SK-N-SH (cell line): Measurements from ENCODE around the gene LRRC59. TPM values are rescaled to one million over a fixed set of nuclear protein-coding genes. Genes with fewer than 3 reads are reported as not detected.

Experiments
- CTCF ChIA-PET: fragments of 300-600, 350-600 bp; formaldehyde crosslinking; extraction: SDS; loops from one replicate; lab custom pipeline; 2021; lab: Yijun Ruan, JAX
- POLR2A ChIA-PET: fragments of 350-600 bp; sonication (Branson Sonifier 250); formaldehyde crosslinking; extraction: SDS; loops from one replicate; lab custom pipeline; 2020; ENCODE audit warnings: antibody characterized with exemption, inconsistent platforms; lab: Yijun Ruan, JAX
- DNase-seq: peaks from one replicate; pipeline ENCODE4 v3.0.0; 2012
- H2AFZ ChIP-seq: fragments of 200-600 bp; sonication (generic); 2 replicates; pipeline ENCODE4 v1.8.1; 2016; ENCODE audit warnings: antibody characterized with exemption, mild to moderate bottlenecking, low read depth
- H3F3A ChIP-seq: fragments of 200-600 bp; sonication (generic); replicated peaks from 2 replicates; pipeline ENCODE3; 2016; ENCODE audit warnings: antibody characterized with exemption, mild to moderate bottlenecking; ENCODE audit not compliant: insufficient read depth
- H3K27ac ChIP-seq, 2 experiments: fragments of 200-500 bp in 1 of 2; fragments of 200-600 bp in 1 of 2; sonication (Bioruptor generic) in 1 of 2; sonication (generic), shearing (Covaris generic) in 1 of 2; 2 replicates each; pipeline versions ENCODE4 v1.5.1 to v1.6.1; 2014 to 2016; ENCODE audit warnings: low read depth in 2 of 2, inconsistent platforms in 1 of 2, low read length in 1 of 2, mild to moderate bottlenecking in 1 of 2, mixed read lengths in 1 of 2
- H3K27me3 ChIP-seq: fragments of 200-600 bp; sonication (generic), shearing (Covaris generic); 2 replicates; pipeline ENCODE4 v1.6.1; 2016; ENCODE audit warnings: mixed run types; ENCODE audit not compliant: insufficient read depth
- H3K36me3 ChIP-seq, 2 experiments: fragments of 200-500 bp in 1 of 2; fragments of 200-600 bp in 1 of 2; sonication (Bioruptor generic) in 1 of 2; sonication (generic) in 1 of 2; replicated peaks in 1 of 2; 2 replicates each; pipeline versions ENCODE3 to v1.5.1; 2014 to 2016; ENCODE audit warnings: low read length in 1 of 2, mild to moderate bottlenecking in 1 of 2; ENCODE audit not compliant: insufficient read depth in 2 of 2, control insufficient read depth in 1 of 2
- H3K4me1 ChIP-seq, 2 experiments: fragments of 200-500 bp in 1 of 2; fragments of 200-600 bp in 1 of 2; sonication (Bioruptor generic) in 1 of 2; sonication (generic), shearing (Covaris generic) in 1 of 2; 2 replicates each; pipeline versions ENCODE4 v1.5.1 to v1.6.1; 2014 to 2016; ENCODE audit warnings: low read depth in 1 of 2, low read length in 1 of 2, mixed run types in 1 of 2; ENCODE audit not compliant: insufficient read depth in 2 of 2, control insufficient read depth in 1 of 2
- H3K4me2 ChIP-seq: fragments of 200-600 bp; sonication (generic), shearing (Covaris generic); 2 replicates; pipeline ENCODE4 v1.6.1; 2017; ENCODE audit warnings: mixed run types
- H3K4me3 ChIP-seq, 2 experiments: fragments of 200-500 bp in 1 of 2; fragments of 200-600 bp in 1 of 2; sonication (Bioruptor generic) in 1 of 2; sonication (generic), shearing (Covaris generic) in 1 of 2; 2 replicates each; pipeline versions ENCODE4 v1.5.1 to v1.8.1; 2014 to 2016; ENCODE audit warnings: low read depth in 2 of 2, inconsistent platforms in 1 of 2, low read length in 1 of 2, mild to moderate bottlenecking in 1 of 2, mixed read lengths in 1 of 2, moderate library complexity in 1 of 2
- H3K79me2 ChIP-seq: fragments of 200-600 bp; sonication (generic); 2 replicates; pipeline ENCODE4 v1.8.1; 2017; ENCODE audit warnings: mild to moderate bottlenecking; ENCODE audit not compliant: insufficient read depth
- H3K9ac ChIP-seq: fragments of 200-600 bp; sonication (generic); 2 replicates; pipeline ENCODE4 v1.6.1; 2017; ENCODE audit warnings: mixed run types
- H3K9me2 ChIP-seq: fragments of 200-600 bp; sonication (generic); 2 replicates; pipeline ENCODE4 v1.6.1; 2017; ENCODE audit warnings: mixed run types
- H3K9me3 ChIP-seq: fragments of 200-600 bp; sonication (generic); 2 replicates; pipeline ENCODE4 v1.6.1; 2017; ENCODE audit warnings: mixed run types, mild to moderate bottlenecking, moderate library complexity
- H4K20me1 ChIP-seq: fragments of 200-600 bp; sonication (generic); 2 replicates; pipeline ENCODE4 v1.6.1; 2017; ENCODE audit warnings: mild to moderate bottlenecking, mixed run types; ENCODE audit not compliant: insufficient read depth
- CHD2 ChIP-seq: fragments of 150-350 bp; IDR thresholded peaks from 2 replicates; pipeline ENCODE4 v1.6.1; 2018; ENCODE audit warnings: low read length; ENCODE audit not compliant: partially characterized antibody
- EP300 ChIP-seq, 2 experiments: IDR thresholded peaks; 2 replicates each; pipeline versions ENCODE4 v1.4.0 to v1.6.1; 2012; ENCODE audit warnings: borderline replicate concordance in 1 of 2, low read depth in 1 of 2, low read length in 1 of 2
- EZH2phosphoT487 ChIP-seq: fragments of 200-600 bp; sonication (generic); IDR thresholded peaks from 2 replicates; pipeline ENCODE4 v1.6.1; 2017; ENCODE audit warnings: low read depth, mixed run types, mild to moderate bottlenecking, antibody characterized with exemption, moderate library complexity, borderline replicate concordance
- FOXJ3 ChIP-seq: sonication (generic); formaldehyde crosslinking; IDR thresholded peaks from 2 replicates; pipeline ENCODE4 v1.5.1; 2020; ENCODE audit warnings: mild to moderate bottlenecking, missing genetic modification reagents
- GABPA ChIP-seq: IDR thresholded peaks from 2 replicates; pipeline ENCODE4 v1.4.0; 2012; ENCODE audit warnings: low read depth, mild to moderate bottlenecking
- GATA2 ChIP-seq: sonication (generic); formaldehyde crosslinking; IDR thresholded peaks from 2 replicates; pipeline ENCODE4 v1.5.0; 2020; ENCODE audit warnings: mild to moderate bottlenecking, missing genetic modification reagents
- JUND ChIP-seq: IDR thresholded peaks from 2 replicates; pipeline ENCODE4 v1.4.0; 2012
- NFIC ChIP-seq: IDR thresholded peaks from 2 replicates; pipeline ENCODE4 v1.4.0; 2012; ENCODE audit warnings: borderline replicate concordance
- POLR2AphosphoS5 ChIP-seq: IDR thresholded peaks from 2 replicates; pipeline ENCODE4 v1.6.1; 2012; ENCODE audit warnings: low read depth, low read length
- RFX5 ChIP-seq: IDR thresholded peaks from 2 replicates; pipeline ENCODE4 v1.6.1; 2012; ENCODE audit warnings: mild to moderate bottlenecking, improper control_type of control experiment, low read length
- TCF12 ChIP-seq: IDR thresholded peaks from 2 replicates; pipeline ENCODE4 v1.4.0; 2012
- YY1 ChIP-seq: IDR thresholded peaks from 2 replicates; pipeline ENCODE4 v1.4.0; 2012; ENCODE audit warnings: low read depth, mild to moderate bottlenecking
- WGBS: methylation state at CpG from one replicate; pipeline ENCODE4 v1.1.6; 2017; ENCODE audit warnings: low lambda C conversion rate; 5-methylcytosine and 5-hydroxymethylcytosine counted together
- polyA plus RNA-seq, 3 experiments: library from polyadenylated mRNA; depleted of rRNA; stranded (reverse); fragments of >200 nt; gene quantifications; 2 replicates each; pipeline ENCODE4 v1.2.3, GENCODE V29; 2012
- TF ChIP-seq, protein P1 (sequence below): fragments of 150-350 bp; IDR thresholded peaks from 2 replicates; pipeline ENCODE4 v1.6.1; 2017; ENCODE audit warnings: antibody characterized with exemption, low read length, low read depth, borderline replicate concordance
- TF ChIP-seq, protein P2 (sequence below): fragments of 150-350 bp; IDR thresholded peaks from 2 replicates; pipeline ENCODE4 v1.6.1; 2016; ENCODE audit warnings: mild to moderate bottlenecking, low read depth, low read length
- TF ChIP-seq, protein P3 (sequence below): IDR thresholded peaks from 2 replicates; pipeline ENCODE4 v1.4.0; 2012; ENCODE audit warnings: low read depth, borderline replicate concordance
- TF ChIP-seq, protein P4 (sequence below): IDR thresholded peaks from 2 replicates; pipeline ENCODE4 v1.4.0; 2012; ENCODE audit warnings: low read depth
- TF ChIP-seq, protein P5 (sequence below): IDR thresholded peaks from 2 replicates; pipeline ENCODE4 v1.4.0; 2012; ENCODE audit warnings: low read depth, borderline replicate concordance

The LRRC59 gene
- polyA plus RNA-seq, 1 of the 3 experiments (the other 2 are of a cell fraction): 137 TPM

DNA sequence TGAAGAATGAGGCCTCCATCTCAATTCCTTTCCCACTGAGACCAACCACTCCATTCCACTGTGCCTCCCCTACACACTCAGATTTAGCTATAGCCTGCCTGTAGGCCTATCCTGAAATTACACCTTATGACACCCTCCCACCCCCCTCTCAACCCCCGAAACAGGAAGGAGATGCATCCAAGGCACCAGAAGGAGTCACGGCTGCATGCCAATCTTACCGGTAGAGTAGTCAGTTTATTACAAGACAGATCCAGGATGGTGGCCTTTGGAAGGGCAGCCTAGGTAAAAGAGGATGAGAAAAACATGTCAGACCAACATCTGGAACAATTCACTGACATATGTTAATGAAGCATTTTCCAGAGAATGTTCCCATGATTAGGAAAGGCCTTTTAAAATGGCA, 2.6 kb downstream of the LRRC59 start:
- Histone ChIP-seq H4K20me1 (peaks cover 47% of the 10 kb centered on the region), H3F3A (peaks cover 2% of the 10 kb centered on the region), H3K79me2 (peaks cover 73% of the 10 kb centered on the region), H3K27me3 (no peaks in the 10 kb centered on the region), H3K36me3 (peaks cover 49 to 61% of the 10 kb centered on the region in 2 experiments), H3K9ac (peak overlapping the region; percentile 99; the same call in 1 of the 2 replicates), H3K9me3 (no peaks in the 10 kb centered on the region), H3K4me2 (peak overlapping the region; percentile 97), H3K4me1 (peaks cover 10 to 23% of the 10 kb centered on the region in 2 experiments), H3K9me2 (no peaks in the 10 kb centered on the region), H3K27ac (no peak overlapping the region), H3K4me3 (peak overlapping the region in 1 of 2 experiments; percentile 91; a peak in 2 of 4 replicates), H2AFZ (no peak overlapping the region)
- no peak for TF ChIP-seq CHD2
- TF ChIP-seq, protein P1, sequence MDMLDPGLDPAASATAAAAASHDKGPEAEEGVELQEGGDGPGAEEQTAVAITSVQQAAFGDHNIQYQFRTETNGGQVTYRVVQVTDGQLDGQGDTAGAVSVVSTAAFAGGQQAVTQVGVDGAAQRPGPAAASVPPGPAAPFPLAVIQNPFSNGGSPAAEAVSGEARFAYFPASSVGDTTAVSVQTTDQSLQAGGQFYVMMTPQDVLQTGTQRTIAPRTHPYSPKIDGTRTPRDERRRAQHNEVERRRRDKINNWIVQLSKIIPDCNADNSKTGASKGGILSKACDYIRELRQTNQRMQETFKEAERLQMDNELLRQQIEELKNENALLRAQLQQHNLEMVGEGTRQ: no peak
- no peak for TF ChIP-seq YY1
- no peak for TF ChIP-seq JUND
- TF ChIP-seq EP300 (IDR thresholded peaks at IDR 0.05; ENCODE audit: borderline replicate concordance in 1 of 2, low read depth in 1 of 2, low read length in 1 of 2): no peak
- TF ChIP-seq, protein P2, sequence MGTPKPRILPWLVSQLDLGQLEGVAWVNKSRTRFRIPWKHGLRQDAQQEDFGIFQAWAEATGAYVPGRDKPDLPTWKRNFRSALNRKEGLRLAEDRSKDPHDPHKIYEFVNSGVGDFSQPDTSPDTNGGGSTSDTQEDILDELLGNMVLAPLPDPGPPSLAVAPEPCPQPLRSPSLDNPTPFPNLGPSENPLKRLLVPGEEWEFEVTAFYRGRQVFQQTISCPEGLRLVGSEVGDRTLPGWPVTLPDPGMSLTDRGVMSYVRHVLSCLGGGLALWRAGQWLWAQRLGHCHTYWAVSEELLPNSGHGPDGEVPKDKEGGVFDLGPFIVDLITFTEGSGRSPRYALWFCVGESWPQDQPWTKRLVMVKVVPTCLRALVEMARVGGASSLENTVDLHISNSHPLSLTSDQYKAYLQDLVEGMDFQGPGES: no peak
- no peak for TF ChIP-seq GABPA
- TF ChIP-seq POLR2AphosphoS5: no peak
- TF ChIP-seq, protein P3, sequence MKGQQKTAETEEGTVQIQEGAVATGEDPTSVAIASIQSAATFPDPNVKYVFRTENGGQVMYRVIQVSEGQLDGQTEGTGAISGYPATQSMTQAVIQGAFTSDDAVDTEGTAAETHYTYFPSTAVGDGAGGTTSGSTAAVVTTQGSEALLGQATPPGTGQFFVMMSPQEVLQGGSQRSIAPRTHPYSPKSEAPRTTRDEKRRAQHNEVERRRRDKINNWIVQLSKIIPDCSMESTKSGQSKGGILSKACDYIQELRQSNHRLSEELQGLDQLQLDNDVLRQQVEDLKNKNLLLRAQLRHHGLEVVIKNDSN: no peak
- no peak for TF ChIP-seq NFIC
- ChIA-PET CTCF (interaction anchor here (1.0 to 4.6 kb wide), 2 partner anchors 14 to 84 kb away, joined by 3 to 37 read pairs; partner anchors contain the start of gene RSAD1), POLR2A (interaction anchor here (1.1 kb wide), 1 partner anchor 11 kb away, joined by 4 read pairs; no protein-coding TSS in a partner anchor)
- WGBS: 33% methylated on average over 3 of the region's 3 CpGs
- DNase-seq: no peak

DNA sequence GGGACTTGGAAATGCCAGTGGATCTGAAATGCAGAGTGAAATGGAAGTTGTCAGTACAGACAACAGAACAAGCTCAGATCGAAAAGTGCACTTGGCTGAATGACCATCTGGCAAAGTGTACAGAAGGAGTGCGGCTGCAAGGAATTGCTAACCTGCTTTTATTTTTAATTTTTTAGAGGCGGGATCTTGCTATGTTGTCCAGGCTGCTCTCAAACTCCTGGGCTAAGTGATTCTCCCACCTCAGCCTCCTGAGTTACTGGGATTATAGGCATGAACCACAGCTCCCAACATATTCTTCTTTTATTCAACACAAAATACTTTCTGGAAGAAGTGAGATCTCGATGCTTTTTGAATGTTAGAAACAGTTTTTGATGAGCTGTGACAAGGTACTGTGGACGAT, 3.6 kb downstream of the LRRC59 start:
- H3F3A ChIP-seq: peaks cover 12% of the 10 kb centered on the region
- TF ChIP-seq GATA2 (no peak), RFX5 (no peak), EP300 (IDR thresholded peaks at IDR 0.05; ENCODE audit: borderline replicate concordance in 1 of 2, low read depth in 1 of 2, low read length in 1 of 2) (no peak), TCF12 (no peak), EZH2phosphoT487 (no peak), FOXJ3 (no peak), YY1 (no peak)
- TF ChIP-seq, protein P4, sequence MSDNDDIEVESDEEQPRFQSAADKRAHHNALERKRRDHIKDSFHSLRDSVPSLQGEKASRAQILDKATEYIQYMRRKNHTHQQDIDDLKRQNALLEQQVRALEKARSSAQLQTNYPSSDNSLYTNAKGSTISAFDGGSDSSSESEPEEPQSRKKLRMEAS: no peak
- TF ChIP-seq, protein P1: no peak
- TF ChIP-seq, protein P5, sequence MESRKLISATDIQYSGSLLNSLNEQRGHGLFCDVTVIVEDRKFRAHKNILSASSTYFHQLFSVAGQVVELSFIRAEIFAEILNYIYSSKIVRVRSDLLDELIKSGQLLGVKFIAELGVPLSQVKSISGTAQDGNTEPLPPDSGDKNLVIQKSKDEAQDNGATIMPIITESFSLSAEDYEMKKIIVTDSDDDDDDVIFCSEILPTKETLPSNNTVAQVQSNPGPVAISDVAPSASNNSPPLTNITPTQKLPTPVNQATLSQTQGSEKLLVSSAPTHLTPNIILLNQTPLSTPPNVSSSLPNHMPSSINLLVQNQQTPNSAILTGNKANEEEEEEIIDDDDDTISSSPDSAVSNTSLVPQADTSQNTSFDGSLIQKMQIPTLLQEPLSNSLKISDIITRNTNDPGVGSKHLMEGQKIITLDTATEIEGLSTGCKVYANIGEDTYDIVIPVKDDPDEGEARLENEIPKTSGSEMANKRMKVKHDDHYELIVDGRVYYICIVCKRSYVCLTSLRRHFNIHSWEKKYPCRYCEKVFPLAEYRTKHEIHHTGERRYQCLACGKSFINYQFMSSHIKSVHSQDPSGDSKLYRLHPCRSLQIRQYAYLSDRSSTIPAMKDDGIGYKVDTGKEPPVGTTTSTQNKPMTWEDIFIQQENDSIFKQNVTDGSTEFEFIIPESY: no peak
- H3K27me3 ChIP-seq: no peaks in the 10 kb centered on the region
- H3K9me2 ChIP-seq: no peaks in the 10 kb centered on the region
- no peak overlapping the region for H3K4me2 ChIP-seq
- no peak overlapping the region for H3K9ac ChIP-seq
- H3K36me3 ChIP-seq: peaks cover 59 to 72% of the 10 kb centered on the region in 2 experiments
- H3K9me3 ChIP-seq: no peaks in the 10 kb centered on the region
- WGBS: 98% methylated on average over 5 of the region's 5 CpGs
- H4K20me1 ChIP-seq: peaks cover 51% of the 10 kb centered on the region
- no peak overlapping the region for H2AFZ ChIP-seq
- H3K4me3 ChIP-seq: no peak overlapping the region
- peaks cover 78% of the 10 kb centered on the region for H3K79me2 ChIP-seq
- no peak for DNase-seq
- CTCF ChIA-PET: interaction anchor here (0.8 to 2.7 kb wide), 3 partner anchors 21 to 32 kb away, joined by 4 to 12 read pairs (median 4); partner anchors contain the start of genes EME1 and MRPL27
- POLR2A ChIA-PET: interaction anchor here (1.1 kb wide), 1 partner anchor 10 kb away, joined by 4 read pairs; no protein-coding TSS in a partner anchor
- H3K27ac ChIP-seq: no peak overlapping the region
- H3K4me1 ChIP-seq: peaks cover 10 to 23% of the 10 kb centered on the region in 2 experiments
